GM18511 (cell line): ENCODE measurements around the gene PDIA2.
"Not testable (repeated sequence)": the region's sequence is repeated elsewhere in the genome, so short reads cannot be mapped to it uniquely, and the experiment has no call there.

ENCODE experiments used
- ATAC-seq: cut with Tn5 transposase; IDR thresholded peaks from one replicate; pipeline ENCODE4 v1.9.1; 2021; ENCODE audit warnings: mild to moderate bottlenecking, moderate library complexity; ENCODE audit not compliant: unreplicated experiment

The PDIA2 gene

GRCh38 chr16:283033-283805 lies at the start of gene PDIA2:
Gene PDIA2 (plus strand): TSS chr16:283164. CDS start chr16:283170, 6 bp downstream.
- no peak for ATAC-seq

- ATAC-seq = peak; percentile 87
Observed at GRCh38 chr16:234468-235305, 48.3 kb upstream of the PDIA2 start, which contains the start of gene FAM234A. Gene FAM234A (plus strand): TSS chr16:234821. CDS start chr16:254414, 19,593 bp downstream.

GRCh38 chr16:239948-240277 lies 43.1 kb upstream of the PDIA2 start:
- no peak for ATAC-seq

GRCh38 chr16:240559-240958 lies 42.4 kb upstream of the PDIA2 start:
- no peak for ATAC-seq

- ATAC-seq = no peak
Observed at GRCh38 chr16:242281-242680, 40.7 kb upstream of the PDIA2 start.

GRCh38 chr16:243348-243747 lies 39.6 kb upstream of the PDIA2 start:
- no peak for ATAC-seq

- ATAC-seq = no peak
Observed at GRCh38 chr16:245105-245504, 37.9 kb upstream of the PDIA2 start.

- no peak for ATAC-seq
Observed at GRCh38 chr16:247027-247426, 35.9 kb upstream of the PDIA2 start.

- no peak for ATAC-seq
Observed at GRCh38 chr16:249431-249830, 33.5 kb upstream of the PDIA2 start.

- no peak for ATAC-seq
Observed at GRCh38 chr16:252366-253337, 30.3 kb upstream of the PDIA2 start.

GRCh38 chr16:253833-254232 lies 29.1 kb upstream of the PDIA2 start:
- ATAC-seq = no peak

- no peak for ATAC-seq
Observed at GRCh38 chr16:254461-254860, 28.5 kb upstream of the PDIA2 start.

GRCh38 chr16:255183-255582 lies 27.8 kb upstream of the PDIA2 start:
- no peak for ATAC-seq

- not testable (repeated sequence) for ATAC-seq
Observed at GRCh38 chr16:258091-258490, 24.9 kb upstream of the PDIA2 start.

- no peak for ATAC-seq
Observed at GRCh38 chr16:259226-259625, 23.7 kb upstream of the PDIA2 start.

GRCh38 chr16:259814-260253 lies 23.1 kb upstream of the PDIA2 start:
- no peak for ATAC-seq

- no peak for ATAC-seq
Observed at GRCh38 chr16:260326-260725, 22.6 kb upstream of the PDIA2 start.

- ATAC-seq = no peak
Observed at GRCh38 chr16:261031-261691, 21.8 kb upstream of the PDIA2 start.

GRCh38 chr16:262121-262745 lies 20.7 kb upstream of the PDIA2 start:
- no peak for ATAC-seq
